IMR-90 (cell line): ENCODE results near the gene SEC14L1. TPM values are rescaled to one million over a fixed set of nuclear protein-coding genes. Genes with fewer than 3 reads are reported as not detected.
A peak's percentile ranks its signal among the peaks of the same experiment; 100 is the strongest.

Source experiments
- ATAC-seq: fragments of 200-7000 bp; cut with Tn5 transposase; 2 replicates; pipeline ENCODE4 v1.9.1; 2020; ENCODE audit warnings: low read depth, mild to moderate bottlenecking, moderate library complexity
- BruUV-seq: library from RNA; stranded (reverse); fragments of 400-500 nt; replicated peaks from 2 replicates; lab custom pipeline; 2021; lab: Mats Ljungman, UMichigan
- CTCF ChIA-PET: fragments of 300-600 bp; formaldehyde crosslinking; extraction: SDS; loops from one replicate; lab custom pipeline; 2021; ENCODE audit warnings: antibody characterized with exemption; lab: Yijun Ruan, JAX
- POLR2A ChIA-PET: fragments of 300-600 bp; sonication (Branson Sonifier 250); formaldehyde crosslinking; loops from one replicate; lab custom pipeline; 2022; ENCODE audit warnings: antibody characterized with exemption; ENCODE audit not compliant: unreplicated experiment; lab: Charles Lee
- DNase-seq: peaks from one replicate; pipeline ENCODE4 v3.0.0; 2013
- H2AFZ ChIP-seq: replicated peaks from 2 replicates; pipeline ENCODE3; 2013; ENCODE audit warnings: low read length, mild to moderate bottlenecking; ENCODE audit not compliant: poor library complexity
- H2AK5ac ChIP-seq: 2 replicates; pipeline ENCODE4 v1.6.1; 2013; ENCODE audit warnings: low read depth, low read length, inconsistent platforms
- H2AK9ac ChIP-seq: replicated peaks from 2 replicates; pipeline ENCODE3; 2013; ENCODE audit warnings: mild to moderate bottlenecking, low read depth, low read length, moderate library complexity; ENCODE audit not compliant: poor library complexity
- H2BK120ac ChIP-seq: 2 replicates; pipeline ENCODE4 v1.6.1; 2013; ENCODE audit warnings: low read depth, low read length, inconsistent platforms
- H2BK15ac ChIP-seq: 3 replicates; pipeline ENCODE4 v1.6.1; 2013; ENCODE audit warnings: low read depth, low read length, inconsistent platforms
- H2BK20ac ChIP-seq: 2 replicates; pipeline ENCODE4 v1.6.1; 2013; ENCODE audit warnings: low read depth, mild to moderate bottlenecking, inconsistent platforms, low read length, moderate library complexity
- H2BK5ac ChIP-seq: 2 replicates; pipeline ENCODE4 v1.6.1; 2013; ENCODE audit warnings: mild to moderate bottlenecking, low read depth, low read length, inconsistent platforms; ENCODE audit not compliant: poor library complexity, severe bottlenecking
- H3K14ac ChIP-seq: replicated peaks from 2 replicates; pipeline ENCODE4 v1.6.1; 2013; ENCODE audit warnings: low read depth, low read length, inconsistent platforms
- H3K18ac ChIP-seq: 2 replicates; pipeline ENCODE4 v1.6.1; 2013; ENCODE audit warnings: low read depth, low read length, control low read depth
- H3K23ac ChIP-seq: 2 replicates; pipeline ENCODE4 v1.6.1; 2013; ENCODE audit warnings: low read depth, low read length, inconsistent platforms
- H3K27ac ChIP-seq: 2 replicates; pipeline ENCODE4 v1.5.1; 2013; ENCODE audit warnings: mild to moderate bottlenecking, control low read depth, low read length; ENCODE audit not compliant: insufficient read depth
- H3K27me3 ChIP-seq: 2 replicates; pipeline ENCODE4 v1.6.1; 2013; ENCODE audit warnings: low read length; ENCODE audit not compliant: control insufficient read depth, insufficient read depth
- H3K36me3 ChIP-seq: 2 replicates; pipeline ENCODE4 v1.6.1; 2013; ENCODE audit warnings: low read length, mixed read lengths; ENCODE audit not compliant: control insufficient read depth, insufficient read depth
- H3K4ac ChIP-seq: 2 replicates; pipeline ENCODE4 v1.6.1; 2013; ENCODE audit warnings: low read depth, low read length, inconsistent platforms
- H3K4me1 ChIP-seq: 2 replicates; pipeline ENCODE4 v1.6.1; 2013; ENCODE audit warnings: low read length, mixed read lengths; ENCODE audit not compliant: control insufficient read depth, insufficient read depth
- H3K4me2 ChIP-seq: 2 replicates; pipeline ENCODE4 v1.6.1; 2013; ENCODE audit warnings: low read depth, mild to moderate bottlenecking, control low read depth, low read length, moderate library complexity
- H3K4me3 ChIP-seq: 2 replicates; pipeline ENCODE4 v1.5.1; 2013; ENCODE audit warnings: low read depth, mild to moderate bottlenecking, control low read depth, low read length, moderate library complexity; ENCODE audit not compliant: insufficient read depth
- H3K56ac ChIP-seq: 2 replicates; pipeline ENCODE4 v1.6.1; 2013; ENCODE audit warnings: low read length, inconsistent platforms; ENCODE audit not compliant: insufficient read depth; ENCODE audit errors: extremely low read depth
- H3K79me1 ChIP-seq, 2 experiments: 2 replicates each; pipeline ENCODE4 v1.6.1; 2013; ENCODE audit warnings: low read length in 2 of 2, inconsistent platforms in 1 of 2, low read depth in 1 of 2
- H3K9ac ChIP-seq: 2 replicates; pipeline ENCODE4 v1.6.1; 2013; ENCODE audit warnings: low read depth, low read length, control low read depth
- H3K9me1 ChIP-seq: 2 replicates; pipeline ENCODE4 v1.6.1; 2013; ENCODE audit warnings: low read length, inconsistent platforms; ENCODE audit not compliant: insufficient read depth
- H3K9me3 ChIP-seq: 2 replicates; pipeline ENCODE4 v1.6.1; 2013; ENCODE audit warnings: low read length; ENCODE audit not compliant: control insufficient read depth, insufficient read depth
- H4K20me1 ChIP-seq: 2 replicates; pipeline ENCODE4 v1.6.1; 2013; ENCODE audit warnings: low read length, inconsistent platforms; ENCODE audit not compliant: insufficient read depth
- H4K5ac ChIP-seq: 2 replicates; pipeline ENCODE4 v1.6.1; 2013; ENCODE audit warnings: mild to moderate bottlenecking, low read depth, low read length, control low read depth
- H4K8ac ChIP-seq, 2 experiments: 2 replicates each; pipeline ENCODE4 v1.6.1; 2013; ENCODE audit warnings: low read depth in 2 of 2, low read length in 2 of 2, control low read depth in 1 of 2, inconsistent platforms in 1 of 2
- H4K91ac ChIP-seq: 2 replicates; pipeline ENCODE4 v1.6.1; 2013; ENCODE audit warnings: low read depth, low read length, inconsistent platforms; ENCODE audit not compliant: insufficient read depth
- BHLHE40 ChIP-seq: fragments of 150-350 bp; IDR thresholded peaks from 2 replicates; pipeline ENCODE4 v1.6.1; 2016; ENCODE audit warnings: mild to moderate bottlenecking, low read depth, low read length
- CEBPB ChIP-seq: IDR thresholded peaks from 2 replicates; pipeline ENCODE4 v1.6.1; 2012; ENCODE audit warnings: low read depth, low read length, improper control_type of control experiment
- CHD1 ChIP-seq: IDR thresholded peaks from 2 replicates; pipeline ENCODE4 v1.6.1; 2012; ENCODE audit warnings: low read depth, low read length, improper control_type of control experiment
- CTCF ChIP-seq: conservative IDR thresholded peaks from 2 replicates; pipeline ENCODE4 v1.5.1; 2012; ENCODE audit warnings: mild to moderate bottlenecking, low read depth, low read length, improper control_type of control experiment
- FOS ChIP-seq: fragments of 150-350 bp; IDR thresholded peaks from 2 replicates; pipeline ENCODE4 v1.6.1; 2016; ENCODE audit warnings: low read depth, low read length
- MAFK ChIP-seq: IDR thresholded peaks from 2 replicates; pipeline ENCODE4 v1.6.1; 2012; ENCODE audit warnings: low read depth, low read length, improper control_type of control experiment
- MAZ ChIP-seq: IDR thresholded peaks from 2 replicates; pipeline ENCODE4 v1.6.1; 2012; ENCODE audit warnings: low read depth, mild to moderate bottlenecking, low read length, improper control_type of control experiment, moderate library complexity, borderline replicate concordance
- MXI1 ChIP-seq: IDR thresholded peaks from 2 replicates; pipeline ENCODE4 v1.6.1; 2012; ENCODE audit warnings: low read depth, mild to moderate bottlenecking, low read length, moderate library complexity, borderline replicate concordance
- NFE2L2 ChIP-seq: fragments of 150-350 bp; IDR thresholded peaks from 2 replicates; pipeline ENCODE4 v1.6.1; 2016; ENCODE audit warnings: low read depth, mild to moderate bottlenecking, low read length
- POLR2A ChIP-seq: IDR thresholded peaks from 2 replicates; pipeline ENCODE4 v1.6.1; 2012; ENCODE audit warnings: mild to moderate bottlenecking, low read depth, low read length
- RAD21 ChIP-seq: IDR thresholded peaks from 2 replicates; pipeline ENCODE4 v1.6.1; 2012; ENCODE audit warnings: low read length, improper control_type of control experiment
- RCOR1 ChIP-seq: IDR thresholded peaks from 2 replicates; pipeline ENCODE4 v1.6.1; 2012; ENCODE audit warnings: mild to moderate bottlenecking, low read length, improper control_type of control experiment; ENCODE audit not compliant: insufficient replicate concordance
- RFX5 ChIP-seq: IDR thresholded peaks from 2 replicates; pipeline ENCODE4 v1.8.0; 2012; ENCODE audit warnings: low read depth, mild to moderate bottlenecking, low read length, moderate library complexity
- SMC3 ChIP-seq: fragments of 150-350 bp; IDR thresholded peaks from 2 replicates; pipeline ENCODE4 v1.6.1; 2016; ENCODE audit warnings: low read depth, mild to moderate bottlenecking, antibody characterized with exemption, low read length, moderate library complexity
- WGBS, 2 experiments: methylation state at CpG; one replicate each; pipeline versions ENCODE4 v1.1.5 to v1.1.7; 2013; ENCODE audit warnings: missing lambda C conversion rate in 2 of 2; ENCODE audit not compliant: insufficient read length in 1 of 2; ENCODE audit errors: extremely low coverage in 2 of 2; 5-methylcytosine and 5-hydroxymethylcytosine counted together
- dilution Hi-C: fragments of 300-500 bp; cut with HindIII; formaldehyde crosslinking; loops from one replicate; pipeline ENCODE4 v1.14.3; 2018; ENCODE audit warnings: low sequenced_read_pairs; ENCODE audit not compliant: unreplicated experiment
- in situ Hi-C: fragments of 300-500 bp; cut with MboI; formaldehyde crosslinking; loops from 3 replicates; pipeline ENCODE4 v1.14.3; 2019; ENCODE audit warnings: low sequenced_read_pairs, inconsistent platforms, mixed read lengths
- intact Hi-C: fragments of 100-400 bp; cut with micrococcal nuclease; formaldehyde crosslinking; loops from 2 replicates; pipeline ENCODE4 v1.10.0; 2022
- polyA plus RNA-seq, 3 experiments: library from polyadenylated mRNA; depleted of rRNA; stranded (reverse); fragments of >200 nt; gene quantifications; 2 replicates each; pipeline ENCODE4 v1.2.3, GENCODE V29; 2012; ENCODE audit warnings: low replicate concordance in 1 of 3
- total RNA-seq: library from RNA; depleted of rRNA; stranded (reverse); fragments of >200 nt; gene quantifications from 2 replicates; pipeline ENCODE4 v1.2.3, GENCODE V29; 2012
- TF ChIP-seq, protein P1 (sequence below): fragments of 150-350 bp; IDR thresholded peaks from 2 replicates; pipeline ENCODE4 v1.6.1; 2016; ENCODE audit warnings: low read depth, mild to moderate bottlenecking, low read length, moderate library complexity, borderline replicate concordance
- TF ChIP-seq, protein P2 (sequence below): fragments of 150-350 bp; IDR thresholded peaks from 2 replicates; pipeline ENCODE4 v1.6.1; 2017; ENCODE audit warnings: mild to moderate bottlenecking, antibody characterized with exemption, low read length, low read depth

The SEC14L1 gene
- total and polyA plus RNA-seq, 2 of the 4 experiments (the other 2 are of a cell fraction), result 24.9 to 35.8 TPM

- H3K9ac ChIP-seq, result no peak overlapping the region
- no peak overlapping the region for H3K27ac ChIP-seq
- no peak overlapping the region for H3K14ac ChIP-seq
- H3K23ac ChIP-seq, result no peak overlapping the region
- H3K56ac ChIP-seq, result no peak overlapping the region
- no peak overlapping the region for H4K91ac ChIP-seq
- no peak overlapping the region for H2AK9ac ChIP-seq
- H2AFZ ChIP-seq, result no peak overlapping the region
- no peak for TF ChIP-seq MXI1
- TF ChIP-seq, protein P1, sequence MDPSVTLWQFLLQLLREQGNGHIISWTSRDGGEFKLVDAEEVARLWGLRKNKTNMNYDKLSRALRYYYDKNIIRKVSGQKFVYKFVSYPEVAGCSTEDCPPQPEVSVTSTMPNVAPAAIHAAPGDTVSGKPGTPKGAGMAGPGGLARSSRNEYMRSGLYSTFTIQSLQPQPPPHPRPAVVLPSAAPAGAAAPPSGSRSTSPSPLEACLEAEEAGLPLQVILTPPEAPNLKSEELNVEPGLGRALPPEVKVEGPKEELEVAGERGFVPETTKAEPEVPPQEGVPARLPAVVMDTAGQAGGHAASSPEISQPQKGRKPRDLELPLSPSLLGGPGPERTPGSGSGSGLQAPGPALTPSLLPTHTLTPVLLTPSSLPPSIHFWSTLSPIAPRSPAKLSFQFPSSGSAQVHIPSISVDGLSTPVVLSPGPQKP, result no peak
- no peak for TF ChIP-seq BHLHE40
- TF ChIP-seq CEBPB, result no peak
- no peak for TF ChIP-seq RAD21
- no peak for TF ChIP-seq MAZ
- TF ChIP-seq CHD1, result no peak
- TF ChIP-seq, protein P2, sequence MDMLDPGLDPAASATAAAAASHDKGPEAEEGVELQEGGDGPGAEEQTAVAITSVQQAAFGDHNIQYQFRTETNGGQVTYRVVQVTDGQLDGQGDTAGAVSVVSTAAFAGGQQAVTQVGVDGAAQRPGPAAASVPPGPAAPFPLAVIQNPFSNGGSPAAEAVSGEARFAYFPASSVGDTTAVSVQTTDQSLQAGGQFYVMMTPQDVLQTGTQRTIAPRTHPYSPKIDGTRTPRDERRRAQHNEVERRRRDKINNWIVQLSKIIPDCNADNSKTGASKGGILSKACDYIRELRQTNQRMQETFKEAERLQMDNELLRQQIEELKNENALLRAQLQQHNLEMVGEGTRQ, result no peak
- no peak for TF ChIP-seq MAFK
- TF ChIP-seq CTCF, result no peak
- no peak for TF ChIP-seq FOS
- TF ChIP-seq SMC3, result no peak
- TF ChIP-seq RFX5, result no peak
- TF ChIP-seq NFE2L2, result no peak
- TF ChIP-seq RCOR1, result no peak
- no peak for TF ChIP-seq POLR2A
- intact Hi-C loops, result no loop called here
- no peak overlapping the region for H4K5ac ChIP-seq
- H3K9me1 ChIP-seq, result no peaks in the 10 kb centered on the region; the same call in 1 of the 2 replicates
- H4K8ac ChIP-seq, result no peak overlapping the region
- dilution Hi-C loops, result no loop called here
- no peak overlapping the region for H2BK5ac ChIP-seq
- ChIA-PET CTCF (no interaction called here), POLR2A (no interaction called here)
- H3K4me3 ChIP-seq, result no peak overlapping the region
- H4K20me1 ChIP-seq, result no peaks in the 10 kb centered on the region; the same call in 1 of the 2 replicates
- no peak overlapping the region for H3K4me2 ChIP-seq
- H2BK15ac ChIP-seq, result no peak overlapping the region
- H3K79me1 ChIP-seq, result no peaks in the 10 kb centered on the region
- DNase-seq (no peak), ATAC-seq (no peak)
- peak overlapping the region; percentile 33; the same call in 1 of the 2 replicates for H2AK5ac ChIP-seq
- H3K4me1 ChIP-seq, result peaks cover 9% of the 10 kb centered on the region
- peaks cover 5% of the 10 kb centered on the region for H3K9me3 ChIP-seq
- in situ Hi-C loops, result loop anchor here (25.0 kb wide), 1 partner anchor 371 kb away; the partner anchor contains the start of gene MGAT5B
- no peak overlapping the region for H3K18ac ChIP-seq
- no CpG with 5 or more reads among the region's 10 CpGs for WGBS, 2 experiments
- H3K4ac ChIP-seq, result no peak overlapping the region
- BruUV-seq, result no TSS peak
- no peaks in the 10 kb centered on the region for H3K36me3 ChIP-seq
- no peaks in the 10 kb centered on the region for H3K27me3 ChIP-seq
- no peak overlapping the region for H2BK120ac ChIP-seq
- no peak overlapping the region for H2BK20ac ChIP-seq
Measured at GRCh38 chr17:77233127-77233526, 92.4 kb downstream of the SEC14L1 start.
